GM12892 (cell line): ENCODE measurements around the gene ZNF813.
A peak's percentile ranks its signal among the peaks of the same experiment; 100 is the strongest.

Source experiments
- POLR2A ChIP-seq: IDR thresholded peaks from 2 replicates; pipeline ENCODE4 v1.6.1; 2011; ENCODE audit warnings: low read depth, low read length, control low read depth
- POLR2AphosphoS5 ChIP-seq: IDR thresholded peaks from 2 replicates; pipeline ENCODE4 v1.6.1; 2011; ENCODE audit warnings: low read depth, low read length, control low read depth
- TAF1 ChIP-seq: IDR thresholded peaks from 2 replicates; pipeline ENCODE4 v1.6.1; 2011; ENCODE audit warnings: low read depth, mild to moderate bottlenecking, control low read depth, low read length, borderline replicate concordance

DNA sequence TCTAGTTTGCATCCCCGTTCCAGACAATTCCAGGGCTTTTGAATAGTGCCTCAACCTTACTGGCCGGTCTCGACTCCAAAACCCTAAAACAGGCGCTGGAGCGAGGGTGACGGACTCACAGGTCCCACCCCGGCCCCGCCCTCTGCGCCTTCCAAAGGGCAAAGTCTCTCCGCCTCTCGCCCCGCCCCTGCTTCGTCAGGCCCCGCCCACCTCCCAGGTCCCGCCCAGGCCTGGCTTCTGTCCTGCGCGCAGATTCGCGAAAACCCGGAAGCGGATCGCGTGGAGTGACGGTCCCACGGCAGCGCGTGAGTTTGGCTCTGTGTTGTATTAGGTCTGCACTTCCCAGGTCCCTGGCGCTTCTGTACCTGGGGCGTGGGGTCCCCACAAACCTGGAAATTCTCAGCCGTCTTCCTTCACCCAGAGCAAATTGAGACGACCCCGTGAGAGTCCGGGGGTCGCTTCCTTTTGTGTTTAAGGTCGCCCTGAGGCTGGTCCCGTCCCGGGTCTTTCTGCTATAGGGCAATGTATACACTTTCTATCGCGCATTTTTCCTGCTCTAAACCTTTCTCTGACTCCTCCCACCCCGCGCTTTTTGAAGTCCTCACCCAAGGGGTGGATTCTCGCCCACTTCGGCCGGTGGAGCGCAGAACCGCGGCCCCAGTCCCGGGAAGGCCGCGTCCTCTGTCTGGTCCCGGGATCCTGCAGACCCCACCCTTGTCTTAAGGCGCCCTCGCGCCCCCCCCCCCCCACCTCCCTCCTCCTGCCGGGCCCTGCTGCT is at the start of gene ZNF813:
- TF ChIP-seq POLR2A: peak; percentile 66; the same call in 1 of the 2 replicates
- no peak for TF ChIP-seq POLR2AphosphoS5
- 0 out of 2 replicates have a peak, but pooled peaks have one; percentile 34 for TF ChIP-seq TAF1
